Large intestine (tissue), 3 donors: ENCODE data around the gene CLEC3B. TPM values are rescaled to one million over a fixed set of nuclear protein-coding genes. Genes with fewer than 3 reads are reported as not detected.

Experiments used
- DNase-seq, 2 donors: peaks; one replicate each; pipeline versions ENCODE4 v3.0.0 to v3.0.0-alpha.2; 2013
- H3K27ac ChIP-seq: one replicate; pipeline ENCODE4 v1.5.1; 2013; ENCODE audit warnings: low read length
- H3K27me3 ChIP-seq: 2 replicates; pipeline ENCODE4 v1.6.1; 2013; ENCODE audit warnings: low read length; ENCODE audit not compliant: control insufficient read depth, insufficient read depth
- H3K36me3 ChIP-seq: 2 replicates; pipeline ENCODE4 v1.6.1; 2013; ENCODE audit warnings: low read length; ENCODE audit not compliant: control insufficient read depth, insufficient read depth
- H3K4me1 ChIP-seq: one replicate; pipeline ENCODE4 v1.6.1; 2013; ENCODE audit warnings: low read length; ENCODE audit not compliant: control insufficient read depth, insufficient read depth
- H3K4me3 ChIP-seq: one replicate; pipeline ENCODE4 v1.5.1; 2013; ENCODE audit warnings: low read length
- H3K9me3 ChIP-seq: one replicate; pipeline ENCODE4 v1.6.1; 2013; ENCODE audit warnings: mild to moderate bottlenecking, low read depth, low read length, moderate library complexity; ENCODE audit not compliant: control insufficient read depth
- WGBS: methylation state at CpG from one replicate; pipeline ENCODE4 v1.1.5; 2013; ENCODE audit warnings: low lambda C conversion rate; ENCODE audit not compliant: insufficient coverage; 5-methylcytosine and 5-hydroxymethylcytosine counted together
- polyA plus RNA-seq: library from polyadenylated mRNA; unstranded; fragments of 120-200 nt; gene quantifications from one replicate; pipeline ENCODE4 v1.2.1, GENCODE V29; 2013

Gene CLEC3B
- polyA plus RNA-seq, 1 donor: 35.7 TPM

GRCh38 chr3:45020534-45020933 lies 5.6 kb upstream of the CLEC3B start:
- WGBS: no CpG with 5 or more reads among the region's 8 CpGs
- no peak overlapping the region for H3K4me3 ChIP-seq
- no peak for DNase-seq

GRCh38 chr3:45021524-45022297 lies 4.4 kb upstream of the CLEC3B start:
- H3K27ac ChIP-seq: no peak overlapping the region
- peaks cover 5% of the 10 kb centered on the region for H3K4me1 ChIP-seq
- H3K9me3 ChIP-seq: no peaks in the 10 kb centered on the region
- no CpG with 5 or more reads among the region's 12 CpGs for WGBS
- peaks cover 4% of the 10 kb centered on the region for H3K27me3 ChIP-seq
- peak in 1 of 2 donors; percentile 24 for DNase-seq
- no peak overlapping the region for H3K4me3 ChIP-seq
- H3K36me3 ChIP-seq: peaks cover 3% of the 10 kb centered on the region

More at GRCh38 chr3:45020534-45020933, 5.6 kb upstream of the CLEC3B start:
- Histone ChIP-seq H3K27ac (no peak overlapping the region), H3K4me1 (peaks cover 3% of the 10 kb centered on the region), H3K36me3 (peaks cover 5% of the 10 kb centered on the region), H3K9me3 (no peaks in the 10 kb centered on the region), H3K27me3 (no peaks in the 10 kb centered on the region)

GRCh38 chr3:45023675-45024074 lies 2.4 kb upstream of the CLEC3B start:
- no peak overlapping the region for H3K27ac ChIP-seq
- no peak for DNase-seq
- H3K27me3 ChIP-seq: peaks cover 4% of the 10 kb centered on the region
- H3K4me3 ChIP-seq: no peak overlapping the region
- H3K9me3 ChIP-seq: no peaks in the 10 kb centered on the region
- 71% methylated on average over 1 of the region's 3 CpGs for WGBS
- H3K36me3 ChIP-seq: no peaks in the 10 kb centered on the region
- peaks cover 9% of the 10 kb centered on the region for H3K4me1 ChIP-seq

GRCh38 chr3:45024542-45025255 lies 1.4 kb upstream of the CLEC3B start:
- Histone ChIP-seq H3K36me3 (no peaks in the 10 kb centered on the region), H3K9me3 (no peaks in the 10 kb centered on the region), H3K4me1 (peaks cover 9% of the 10 kb centered on the region), H3K27me3 (peaks cover 4% of the 10 kb centered on the region), H3K4me3 (no peak overlapping the region), H3K27ac (no peak overlapping the region)
- no peak for DNase-seq
- 80% methylated on average over 1 of the region's 6 CpGs for WGBS

GRCh38 chr3:45026957-45027356 lies 854 bp downstream of the CLEC3B start:
- peaks cover 7% of the 10 kb centered on the region for H3K4me1 ChIP-seq
- H3K27me3 ChIP-seq: peaks cover 4% of the 10 kb centered on the region
- DNase-seq: peak; percentile 44 to 59
- no peak overlapping the region for H3K4me3 ChIP-seq
- H3K36me3 ChIP-seq: no peaks in the 10 kb centered on the region
- no CpG with 5 or more reads among the region's 4 CpGs for WGBS
- H3K27ac ChIP-seq: no peak overlapping the region
- no peaks in the 10 kb centered on the region for H3K9me3 ChIP-seq

GRCh38 chr3:45027441-45027840 lies 1.3 kb downstream of the CLEC3B start:
- DNase-seq: no peak
- no CpG with 5 or more reads among the region's 4 CpGs for WGBS
- Histone ChIP-seq H3K27ac (no peak overlapping the region), H3K27me3 (peaks cover 4% of the 10 kb centered on the region), H3K9me3 (no peaks in the 10 kb centered on the region), H3K4me1 (peaks cover 7% of the 10 kb centered on the region), H3K36me3 (no peaks in the 10 kb centered on the region), H3K4me3 (no peak overlapping the region)

- DNase-seq: no peak
- H3K27me3 ChIP-seq: peaks cover 8% of the 10 kb centered on the region
- no CpG with 5 or more reads among the region's 2 CpGs for WGBS
- H3K36me3 ChIP-seq: no peaks in the 10 kb centered on the region
- H3K27ac ChIP-seq: no peak overlapping the region
- H3K4me1 ChIP-seq: peaks cover 7% of the 10 kb centered on the region
- H3K4me3 ChIP-seq: no peak overlapping the region
- H3K9me3 ChIP-seq: no peaks in the 10 kb centered on the region
Observed at GRCh38 chr3:45029216-45029615, 3.1 kb downstream of the CLEC3B start.

GRCh38 chr3:45029661-45030060 lies 3.6 kb downstream of the CLEC3B start:
- H3K9me3 ChIP-seq: no peaks in the 10 kb centered on the region
- no peak for DNase-seq
- H3K4me3 ChIP-seq: no peak overlapping the region
- WGBS: no CpG with 5 or more reads among the region's 5 CpGs
- peaks cover 7% of the 10 kb centered on the region for H3K4me1 ChIP-seq
- H3K27me3 ChIP-seq: peaks cover 9% of the 10 kb centered on the region
- H3K36me3 ChIP-seq: no peaks in the 10 kb centered on the region
- no peak overlapping the region for H3K27ac ChIP-seq

GRCh38 chr3:45031531-45031930 lies 5.4 kb downstream of the CLEC3B start:
- DNase-seq: no peak
- Histone ChIP-seq H3K9me3 (no peaks in the 10 kb centered on the region), H3K4me1 (peaks cover 9% of the 10 kb centered on the region), H3K27ac (no peak overlapping the region), H3K36me3 (no peaks in the 10 kb centered on the region), H3K4me3 (no peak overlapping the region), H3K27me3 (peaks cover 23% of the 10 kb centered on the region)
- WGBS: no CpG with 5 or more reads among the region's 3 CpGs

- Histone ChIP-seq H3K9me3 (no peaks in the 10 kb centered on the region), H3K27ac (no peak overlapping the region), H3K27me3 (peaks cover 27% of the 10 kb centered on the region), H3K4me3 (no peak overlapping the region), H3K36me3 (no peaks in the 10 kb centered on the region), H3K4me1 (peaks cover 3% of the 10 kb centered on the region)
- no peak for DNase-seq
- WGBS: no CpG with 5 or more reads among the region's 2 CpGs
Observed at GRCh38 chr3:45032113-45032512, 6.0 kb downstream of the CLEC3B start.
